ENCODE data around the gene C22orf23.

DNA sequence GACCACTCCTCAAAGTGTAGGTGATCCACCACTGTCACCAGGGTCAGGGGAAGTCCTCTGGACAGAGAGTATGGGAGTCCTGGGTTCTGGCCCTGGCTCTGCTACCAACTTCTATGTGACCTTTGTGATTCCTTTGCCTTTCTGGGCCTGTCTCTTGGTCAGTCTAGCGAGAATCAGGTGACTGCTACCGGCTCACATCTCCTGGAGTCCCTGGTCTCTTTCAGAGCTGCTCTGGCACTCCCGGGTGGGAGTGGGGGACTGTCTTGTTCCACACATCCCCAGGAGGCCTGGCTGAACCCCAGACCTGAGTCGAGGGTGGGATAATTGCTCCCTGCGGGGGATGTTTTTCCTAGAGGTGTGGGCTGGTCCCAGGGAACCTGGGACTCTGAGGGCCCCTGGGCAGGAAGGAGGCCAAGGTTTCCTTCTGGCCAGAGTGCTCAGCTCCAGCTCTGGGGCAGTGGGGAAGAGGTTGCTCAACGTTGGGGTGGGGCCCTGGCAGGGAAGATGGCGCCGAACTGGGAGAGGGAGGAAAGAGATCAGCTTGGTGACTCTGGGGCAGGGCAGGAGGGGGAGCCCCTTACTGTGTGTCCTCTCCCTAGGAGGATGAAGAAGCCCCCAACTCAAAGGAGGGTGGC is 28.9 kb upstream of the C22orf23 start:
- no peak for TF ChIP-seq POLR2A (IDR thresholded peaks at IDR 0.05)
- TF ChIP-seq, protein P1, sequence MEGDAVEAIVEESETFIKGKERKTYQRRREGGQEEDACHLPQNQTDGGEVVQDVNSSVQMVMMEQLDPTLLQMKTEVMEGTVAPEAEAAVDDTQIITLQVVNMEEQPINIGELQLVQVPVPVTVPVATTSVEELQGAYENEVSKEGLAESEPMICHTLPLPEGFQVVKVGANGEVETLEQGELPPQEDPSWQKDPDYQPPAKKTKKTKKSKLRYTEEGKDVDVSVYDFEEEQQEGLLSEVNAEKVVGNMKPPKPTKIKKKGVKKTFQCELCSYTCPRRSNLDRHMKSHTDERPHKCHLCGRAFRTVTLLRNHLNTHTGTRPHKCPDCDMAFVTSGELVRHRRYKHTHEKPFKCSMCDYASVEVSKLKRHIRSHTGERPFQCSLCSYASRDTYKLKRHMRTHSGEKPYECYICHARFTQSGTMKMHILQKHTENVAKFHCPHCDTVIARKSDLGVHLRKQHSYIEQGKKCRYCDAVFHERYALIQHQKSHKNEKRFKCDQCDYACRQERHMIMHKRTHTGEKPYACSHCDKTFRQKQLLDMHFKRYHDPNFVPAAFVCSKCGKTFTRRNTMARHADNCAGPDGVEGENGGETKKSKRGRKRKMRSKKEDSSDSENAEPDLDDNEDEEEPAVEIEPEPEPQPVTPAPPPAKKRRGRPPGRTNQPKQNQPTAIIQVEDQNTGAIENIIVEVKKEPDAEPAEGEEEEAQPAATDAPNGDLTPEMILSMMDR (IDR thresholded peaks at IDR 0.05), result no peak

All from body of pancreas (tissue), 4 donors.